DMS53 treated with DMSO at 0.1 percent for 48 hours (cell line): ENCODE measurements around the gene CHD5.
"Not testable (repeated sequence)": the region's sequence is repeated elsewhere in the genome, so short reads cannot be mapped to it uniquely, and the experiment has no call there.

Experiments
- DNase-seq: peaks from one replicate; lab custom pipeline; 2025; ENCODE audit not compliant: unreplicated experiment; lab: John Stamatoyannopoulos, UW

CHD5 gene

GRCh38 chr1:6088956-6089355 lies 91.2 kb downstream of the CHD5 start:
- no peak for DNase-seq

DNA sequence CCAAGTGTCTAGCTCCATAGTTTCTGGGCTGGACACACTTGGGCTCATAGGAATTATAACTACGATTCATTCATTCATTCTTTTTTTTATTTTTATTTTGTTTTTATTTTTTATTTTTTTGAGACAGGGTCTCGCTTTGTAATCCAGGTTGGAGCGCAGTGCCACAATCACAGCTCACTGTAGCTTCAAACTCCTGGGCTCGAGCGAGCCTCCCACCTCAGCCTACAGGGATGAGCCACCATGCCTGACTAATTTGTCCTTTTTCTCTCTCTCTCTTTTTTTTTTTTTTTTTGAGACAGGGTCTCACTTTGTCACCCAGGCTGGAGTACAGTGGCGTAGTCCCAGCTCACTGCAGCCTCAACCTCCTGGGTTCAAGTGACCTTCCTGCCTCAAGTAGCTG lies 92.2 kb downstream of the CHD5 start:
- no peak for DNase-seq

- no peak for DNase-seq
Observed at GRCh38 chr1:6087377-6087772, 92.7 kb downstream of the CHD5 start.

GRCh38 chr1:6086762-6087376 lies 93.3 kb downstream of the CHD5 start:
- DNase-seq, result no peak

- no peak for DNase-seq
Observed at GRCh38 chr1:6086358-6086757, 93.8 kb downstream of the CHD5 start.

GRCh38 chr1:6085666-6086065 lies 94.5 kb downstream of the CHD5 start:
- DNase-seq, result no peak

GRCh38 chr1:6084781-6085495 lies 95.2 kb downstream of the CHD5 start:
- DNase-seq, result no peak

- no peak for DNase-seq
Observed at GRCh38 chr1:6083801-6084446, 96.2 kb downstream of the CHD5 start.

- no peak for DNase-seq
Observed at GRCh38 chr1:6083385-6083784, 96.7 kb downstream of the CHD5 start.

- DNase-seq, result no peak
Observed at GRCh38 chr1:6082430-6082971, 97.6 kb downstream of the CHD5 start.

GRCh38 chr1:6081901-6082300 lies 98.2 kb downstream of the CHD5 start:
- no peak for DNase-seq

DNA sequence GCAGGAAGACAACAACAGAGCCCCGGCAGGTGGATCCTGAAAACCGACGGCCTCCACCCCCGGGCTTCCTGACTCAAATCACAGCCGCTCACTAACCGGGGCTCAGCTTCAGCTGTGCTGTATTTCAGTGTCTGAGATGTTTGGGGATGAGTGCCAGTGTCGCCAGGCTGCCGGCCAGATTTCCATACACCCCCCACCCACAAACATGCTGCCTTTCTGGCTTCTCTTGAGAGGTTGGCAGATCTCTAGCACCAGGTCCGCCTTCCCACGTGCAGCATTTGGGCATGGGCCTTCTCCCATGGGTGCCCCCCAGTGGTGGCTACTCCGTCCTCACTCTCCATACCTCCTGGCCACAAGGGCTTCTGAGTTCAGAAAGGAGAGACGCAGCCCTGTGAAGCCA lies 99.7 kb downstream of the CHD5 start:
- no peak for DNase-seq

DNA sequence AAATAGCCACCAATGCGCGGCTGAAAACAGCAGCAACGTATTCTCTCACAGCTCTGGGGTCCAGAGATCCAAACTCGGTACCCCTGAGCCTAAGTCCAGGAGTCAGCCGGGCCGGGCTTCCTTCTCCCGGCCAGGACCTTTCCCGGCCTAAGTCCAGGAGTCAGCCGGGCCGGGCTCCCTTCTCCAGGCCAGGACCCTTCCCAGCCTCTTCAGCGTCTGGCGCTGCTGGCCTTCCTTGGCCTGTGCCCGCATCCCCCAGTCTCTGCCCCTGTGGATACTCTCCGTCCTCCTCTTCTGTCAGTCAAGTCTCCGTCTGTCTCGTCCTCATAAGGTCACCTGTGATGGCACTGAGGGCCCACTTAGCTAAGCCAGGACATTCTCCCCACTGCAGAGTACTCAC lies 102.2 kb downstream of the CHD5 start:
- no peak for DNase-seq

GRCh38 chr1:6077506-6077905 lies 102.6 kb downstream of the CHD5 start:
- no peak for DNase-seq

DNA sequence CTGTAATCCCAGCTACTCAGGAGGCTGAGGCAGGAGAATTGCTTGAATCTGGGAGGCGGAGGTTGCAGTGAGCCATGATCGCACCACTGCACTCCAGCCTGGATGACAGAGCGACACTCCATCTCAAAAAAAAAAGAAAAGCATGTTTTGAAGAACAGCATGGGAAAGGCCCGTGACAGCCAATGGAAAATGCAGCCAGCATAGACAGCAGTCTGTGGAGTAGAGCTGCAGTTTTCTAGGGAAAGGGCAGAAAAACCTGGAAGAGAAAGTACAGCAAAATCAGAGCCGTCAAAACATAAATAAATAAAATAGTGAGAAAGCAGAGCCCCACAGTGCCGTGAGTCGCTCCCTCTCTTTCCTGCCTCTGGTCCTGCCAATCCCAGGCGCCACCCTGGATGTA lies 103.1 kb downstream of the CHD5 start:
- DNase-seq, result not testable (repeated sequence)

GRCh38 chr1:6075748-6076147 lies 104.4 kb downstream of the CHD5 start:
- no peak for DNase-seq

DNA sequence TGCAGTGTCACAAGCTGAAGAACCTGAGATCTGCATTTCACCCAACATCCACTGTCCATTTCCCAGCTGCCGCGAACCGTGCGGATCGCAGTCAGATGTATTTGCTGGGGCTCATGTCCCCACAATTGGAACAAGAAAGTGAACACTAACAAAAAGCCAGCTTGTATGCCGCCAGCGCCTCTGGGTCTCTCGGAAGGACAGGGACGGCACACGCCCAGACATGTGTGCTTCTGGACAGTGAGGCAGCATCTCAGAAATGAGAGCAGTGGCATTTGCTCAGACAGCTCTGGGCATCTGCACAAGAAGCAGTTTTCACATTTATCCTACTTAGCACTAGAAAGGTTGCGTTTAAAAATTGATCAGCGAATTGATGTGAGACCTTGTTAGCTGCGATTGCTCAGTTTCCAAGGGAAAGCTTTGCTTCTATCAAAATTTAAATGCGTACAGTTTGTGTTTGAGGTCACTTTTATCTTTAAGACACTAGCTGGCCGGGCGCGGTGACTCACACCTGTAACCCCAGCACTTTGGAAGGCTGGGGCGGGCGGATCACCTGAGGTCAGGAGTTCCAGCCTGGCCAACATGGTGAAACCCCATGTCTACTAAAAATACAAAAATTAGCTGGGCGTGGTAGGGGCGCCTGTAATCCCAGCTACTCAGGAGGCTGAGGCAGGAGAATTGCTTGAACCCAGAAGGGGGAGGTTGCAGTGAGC lies 105.8 kb downstream of the CHD5 start:
- no peak for DNase-seq

- no peak for DNase-seq
Observed at GRCh38 chr1:6073480-6074053, 106.6 kb downstream of the CHD5 start.

DNA sequence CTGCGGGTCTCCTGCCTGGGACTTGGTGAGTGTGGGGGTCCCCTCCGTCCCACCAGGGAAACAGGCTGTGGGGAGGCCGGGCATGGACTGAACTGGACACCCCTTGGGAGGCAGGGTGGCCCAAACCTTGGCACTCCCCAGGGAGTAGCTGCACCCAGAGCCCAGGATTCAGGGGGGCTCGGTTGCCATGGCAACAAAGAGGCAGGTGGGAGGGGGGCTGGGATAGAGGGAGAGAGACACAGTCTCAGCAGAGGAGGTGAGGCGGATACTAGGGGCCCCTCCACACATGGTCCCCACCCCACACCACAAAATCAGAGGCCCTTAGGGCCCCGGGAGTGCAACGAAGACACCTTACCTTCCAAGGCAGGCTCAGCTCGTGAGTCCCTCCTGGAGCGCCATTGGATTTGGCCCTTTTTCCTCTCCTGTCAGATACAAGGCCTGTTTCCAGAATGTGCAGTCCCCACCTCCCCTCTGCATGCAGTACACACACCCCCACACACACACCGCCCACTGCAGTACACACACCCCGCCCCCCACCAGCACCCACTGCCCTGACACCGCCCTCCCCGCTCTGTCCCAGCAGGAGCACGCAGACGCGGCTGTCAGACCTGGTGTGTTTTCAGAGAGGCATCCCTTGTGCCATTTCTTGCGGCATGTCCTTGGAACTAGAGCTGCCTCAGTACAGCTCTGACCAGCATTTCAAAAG lies 107.2 kb downstream of the CHD5 start:
- DNase-seq, result no peak

- no peak for DNase-seq
Observed at GRCh38 chr1:6071219-6071618, 108.9 kb downstream of the CHD5 start.
